HG03135 (cell line): Measurements from ENCODE around the gene NECTIN1.

Experiments
- ATAC-seq: cut with Tn5 transposase; IDR thresholded peaks from one replicate; pipeline ENCODE4 v1.9.1; 2021; ENCODE audit warnings: mild to moderate bottlenecking, moderate library complexity; ENCODE audit not compliant: unreplicated experiment

The NECTIN1 gene

GRCh38 chr11:119645018-119645417, 84.0 kb downstream of the NECTIN1 start:
- no peak for ATAC-seq

GRCh38 chr11:119644502-119644901, 84.5 kb downstream of the NECTIN1 start:
- no peak for ATAC-seq

GRCh38 chr11:119643876-119644225, 85.1 kb downstream of the NECTIN1 start:
- no peak for ATAC-seq

GRCh38 chr11:119643212-119643875, 85.7 kb downstream of the NECTIN1 start:
- no peak for ATAC-seq

GRCh38 chr11:119641983-119642745, 86.8 kb downstream of the NECTIN1 start:
- no peak for ATAC-seq

GRCh38 chr11:119640541-119640940, 88.5 kb downstream of the NECTIN1 start:
- ATAC-seq: no peak

- no peak for ATAC-seq
Measured at GRCh38 chr11:119639642-119640205, 89.3 kb downstream of the NECTIN1 start.

- ATAC-seq: no peak
Measured at GRCh38 chr11:119638851-119639250, 90.1 kb downstream of the NECTIN1 start.

- no peak for ATAC-seq
Measured at GRCh38 chr11:119637481-119637880, 91.5 kb downstream of the NECTIN1 start.

- no peak for ATAC-seq
Measured at GRCh38 chr11:119635776-119636175, 93.2 kb downstream of the NECTIN1 start.

- no peak for ATAC-seq
Measured at GRCh38 chr11:119635041-119635740, 93.8 kb downstream of the NECTIN1 start.

GRCh38 chr11:119634301-119634700, 94.7 kb downstream of the NECTIN1 start:
- ATAC-seq: no peak

- no peak for ATAC-seq
Measured at GRCh38 chr11:119629834-119630624, 99.0 kb downstream of the NECTIN1 start.

- no peak for ATAC-seq
Measured at GRCh38 chr11:119629085-119629484, 99.9 kb downstream of the NECTIN1 start.

GRCh38 chr11:119627286-119627685, 101.7 kb downstream of the NECTIN1 start:
- no peak for ATAC-seq

- no peak for ATAC-seq
Measured at GRCh38 chr11:119626871-119627270, 102.1 kb downstream of the NECTIN1 start.

- ATAC-seq: no peak
Measured at GRCh38 chr11:119626197-119626841, 102.7 kb downstream of the NECTIN1 start.

GRCh38 chr11:119625206-119625978, 103.6 kb downstream of the NECTIN1 start:
- no peak for ATAC-seq

GRCh38 chr11:119624629-119625028, 104.4 kb downstream of the NECTIN1 start:
- no peak for ATAC-seq
